IPS-11a (cell line): Measurements from ENCODE around the gene TMEM130.
"Not testable (repeated sequence)": the region's sequence is repeated elsewhere in the genome, so short reads cannot be mapped to it uniquely, and the experiment has no call there.

Source experiments
- H3K4me3 ChIP-seq: one replicate; pipeline ENCODE4 v1.5.1; 2013; ENCODE audit warnings: low read depth, low read length, control low read depth

TMEM130 gene

GRCh38 chr7:98877692-98878364, 8.0 kb upstream of the TMEM130 start:
- peak overlapping the region; percentile 74 for H3K4me3 ChIP-seq

- no peak overlapping the region for H3K4me3 ChIP-seq
Measured at GRCh38 chr7:98877146-98877545, 7.3 kb upstream of the TMEM130 start.

- no peak overlapping the region for H3K4me3 ChIP-seq
Measured at GRCh38 chr7:98875501-98875900, 5.7 kb upstream of the TMEM130 start.

GRCh38 chr7:98874942-98875341, 5.1 kb upstream of the TMEM130 start:
- H3K4me3 ChIP-seq: no peak overlapping the region

- H3K4me3 ChIP-seq: not testable (repeated sequence)
Measured at GRCh38 chr7:98873610-98874009, 3.8 kb upstream of the TMEM130 start.

GRCh38 chr7:98872328-98872924, 2.6 kb upstream of the TMEM130 start:
- H3K4me3 ChIP-seq: no peak overlapping the region

GRCh38 chr7:98870807-98871491, 1.1 kb upstream of the TMEM130 start:
- no peak overlapping the region for H3K4me3 ChIP-seq

- H3K4me3 ChIP-seq: peak overlapping the region; percentile 58
Measured at GRCh38 chr7:98870121-98870651, 372 bp upstream of the TMEM130 start.

GRCh38 chr7:98869027-98869596, 702 bp downstream of the TMEM130 start:
- peak overlapping the region; percentile 58 for H3K4me3 ChIP-seq

GRCh38 chr7:98868450-98868849, 1.4 kb downstream of the TMEM130 start:
- no peak overlapping the region for H3K4me3 ChIP-seq

GRCh38 chr7:98866765-98867164, 3.0 kb downstream of the TMEM130 start:
- H3K4me3 ChIP-seq: no peak overlapping the region

- H3K4me3 ChIP-seq: no peak overlapping the region
Measured at GRCh38 chr7:98866351-98866750, 3.5 kb downstream of the TMEM130 start.

- no peak overlapping the region for H3K4me3 ChIP-seq
Measured at GRCh38 chr7:98864731-98865453, 4.9 kb downstream of the TMEM130 start.

GRCh38 chr7:98863601-98864000, 6.2 kb downstream of the TMEM130 start:
- no peak overlapping the region for H3K4me3 ChIP-seq

GRCh38 chr7:98862716-98863420, 6.9 kb downstream of the TMEM130 start:
- H3K4me3 ChIP-seq: no peak overlapping the region

- no peak overlapping the region for H3K4me3 ChIP-seq
Measured at GRCh38 chr7:98862203-98862602, 7.6 kb downstream of the TMEM130 start.

- no peak overlapping the region for H3K4me3 ChIP-seq
Measured at GRCh38 chr7:98860071-98860470, 9.7 kb downstream of the TMEM130 start.

GRCh38 chr7:98855610-98856422, 14.0 kb downstream of the TMEM130 start:
- H3K4me3 ChIP-seq: no peak overlapping the region

GRCh38 chr7:98852826-98853225, 17.0 kb downstream of the TMEM130 start:
- H3K4me3 ChIP-seq: no peak overlapping the region

GRCh38 chr7:98848918-98849317, 20.9 kb downstream of the TMEM130 start:
- H3K4me3 ChIP-seq: no peak overlapping the region
